ENCODE data around the gene LGR5. TPM values are rescaled to one million over a fixed set of nuclear protein-coding genes. Genes with fewer than 3 reads are reported as not detected.

LGR5 gene
- total RNA-seq, 2 experiments from 2014 or later = not detected

DNA sequence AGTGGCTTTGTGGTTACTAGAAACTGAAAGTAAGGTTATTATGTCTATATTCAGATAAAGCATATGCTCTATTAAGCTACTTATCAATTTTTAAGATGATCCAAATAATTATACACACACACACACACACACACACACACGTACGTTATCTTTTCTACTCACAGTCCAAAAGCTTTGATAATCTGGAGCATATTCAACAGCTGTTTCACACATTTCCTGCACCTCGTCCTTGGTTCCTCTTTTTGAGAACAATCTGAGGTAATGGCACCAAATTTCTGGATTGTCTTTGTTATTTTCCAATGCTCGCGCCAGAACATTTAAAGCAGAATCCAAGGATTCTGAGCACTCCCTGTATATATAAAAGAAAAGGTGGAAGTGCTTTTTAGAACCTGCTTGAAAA lies 186.5 kb downstream of the LGR5 start:
- intact Hi-C loops (cut with DNase I, micrococcal nuclease) = no loop called here
- Histone ChIP-seq H3K4me3 (ENCODE audit: low read length) (no peak overlapping the region), H3K36me3 (ENCODE audit: insufficient read depth, low read length) (peaks cover 97% of the 10 kb centered on the region), H3K9me3 (ENCODE audit: control insufficient read depth in 1 of 2, insufficient read depth in 1 of 2, low read length in 2 of 2) (no peaks in the 10 kb centered on the region), H3K27me3 (ENCODE audit: control insufficient read depth in 1 of 2, insufficient read depth in 2 of 2, low read length in 2 of 2) (no peaks in the 10 kb centered on the region), H3K27ac (ENCODE audit: low read depth in 1 of 2, low read length in 2 of 2) (no peak overlapping the region), H3K4me1 (ENCODE audit: insufficient read depth, low read length) (no peaks in the 10 kb centered on the region)
- peaks cover 97% of the 10 kb centered on the region for H3K36me3 Mint-ChIP-seq (ENCODE audit: low read depth)
- no peak overlapping the region for H3K4me3 Mint-ChIP-seq
- ChIA-PET CTCF (interaction anchor here (1.1 kb wide), 1 partner anchor 44 kb away, joined by 3 read pairs; no protein-coding TSS in a partner anchor), POLR2A (interaction anchor here (3.0 kb wide), 1 partner anchor 38 kb away, joined by 16 read pairs; the partner anchor contains the start of genes THAP2 and ZFC3H1)
- no peaks in the 10 kb centered on the region for H3K27me3 Mint-ChIP-seq
- peaks cover 28% of the 10 kb centered on the region for H3K4me1 Mint-ChIP-seq (ENCODE audit: low read depth)
- TF ChIP-seq, protein P1, sequence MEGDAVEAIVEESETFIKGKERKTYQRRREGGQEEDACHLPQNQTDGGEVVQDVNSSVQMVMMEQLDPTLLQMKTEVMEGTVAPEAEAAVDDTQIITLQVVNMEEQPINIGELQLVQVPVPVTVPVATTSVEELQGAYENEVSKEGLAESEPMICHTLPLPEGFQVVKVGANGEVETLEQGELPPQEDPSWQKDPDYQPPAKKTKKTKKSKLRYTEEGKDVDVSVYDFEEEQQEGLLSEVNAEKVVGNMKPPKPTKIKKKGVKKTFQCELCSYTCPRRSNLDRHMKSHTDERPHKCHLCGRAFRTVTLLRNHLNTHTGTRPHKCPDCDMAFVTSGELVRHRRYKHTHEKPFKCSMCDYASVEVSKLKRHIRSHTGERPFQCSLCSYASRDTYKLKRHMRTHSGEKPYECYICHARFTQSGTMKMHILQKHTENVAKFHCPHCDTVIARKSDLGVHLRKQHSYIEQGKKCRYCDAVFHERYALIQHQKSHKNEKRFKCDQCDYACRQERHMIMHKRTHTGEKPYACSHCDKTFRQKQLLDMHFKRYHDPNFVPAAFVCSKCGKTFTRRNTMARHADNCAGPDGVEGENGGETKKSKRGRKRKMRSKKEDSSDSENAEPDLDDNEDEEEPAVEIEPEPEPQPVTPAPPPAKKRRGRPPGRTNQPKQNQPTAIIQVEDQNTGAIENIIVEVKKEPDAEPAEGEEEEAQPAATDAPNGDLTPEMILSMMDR (IDR thresholded peaks at IDR 0.05) = no peak
- peak overlapping the region; percentile 34 for H3K27ac Mint-ChIP-seq
- ATAC-seq (ENCODE audit: poor library complexity) = no peak
- peak in 2 of 14 experiments; percentile 3 to 9 for DNase-seq
- no peaks in the 10 kb centered on the region for H3K9me3 Mint-ChIP-seq

DNA sequence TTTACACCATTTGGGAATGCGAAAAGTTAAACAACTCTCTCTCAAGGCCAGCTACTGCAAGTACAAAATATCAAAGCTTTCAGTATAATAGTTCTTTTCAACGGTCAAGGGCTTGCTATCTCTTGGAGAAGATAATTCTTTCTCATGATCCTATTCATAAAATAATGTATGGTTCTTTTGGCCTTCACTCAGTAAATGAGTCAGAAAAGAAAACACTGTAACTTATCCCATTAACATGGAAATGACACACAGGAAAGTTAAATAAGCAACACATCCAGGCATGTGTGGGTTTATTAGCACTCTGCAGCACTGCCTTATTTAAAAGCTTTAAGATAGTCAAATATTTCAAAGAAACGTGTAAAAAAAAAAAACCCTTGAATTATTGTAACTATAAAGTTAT lies 187.2 kb downstream of the LGR5 start:
- Histone ChIP-seq H3K9me3 (ENCODE audit: control insufficient read depth in 1 of 2, insufficient read depth in 1 of 2, low read length in 2 of 2) (no peaks in the 10 kb centered on the region), H3K27ac (ENCODE audit: low read depth in 1 of 2, low read length in 2 of 2) (no peak overlapping the region), H3K4me3 (ENCODE audit: low read length) (no peak overlapping the region), H3K36me3 (ENCODE audit: insufficient read depth, low read length) (peaks cover 98% of the 10 kb centered on the region), H3K27me3 (ENCODE audit: control insufficient read depth in 1 of 2, insufficient read depth in 2 of 2, low read length in 2 of 2) (no peaks in the 10 kb centered on the region), H3K4me1 (ENCODE audit: insufficient read depth, low read length) (no peaks in the 10 kb centered on the region)
- ChIA-PET CTCF (interaction anchor here (1.1 to 1.6 kb wide), 2 partner anchors 10 to 43 kb away, joined by 3 to 6 read pairs; no protein-coding TSS in a partner anchor), POLR2A (interaction anchor here (3.0 kb wide), 1 partner anchor 37 kb away, joined by 16 read pairs; the partner anchor contains the start of genes THAP2 and ZFC3H1)
- intact Hi-C loops (cut with DNase I, micrococcal nuclease) = no loop called here
- Mint-ChIP-seq H3K4me3 (no peak overlapping the region), H3K36me3 (ENCODE audit: low read depth) (peaks cover 97% of the 10 kb centered on the region), H3K27ac (peak overlapping the region; percentile 34), H3K27me3 (no peaks in the 10 kb centered on the region), H3K9me3 (no peaks in the 10 kb centered on the region), H3K4me1 (ENCODE audit: low read depth) (peaks cover 25% of the 10 kb centered on the region)
- ATAC-seq (ENCODE audit: poor library complexity) (no peak), DNase-seq (no peak)
- TF ChIP-seq, protein P1 (IDR thresholded peaks at IDR 0.05) = no peak

DNA sequence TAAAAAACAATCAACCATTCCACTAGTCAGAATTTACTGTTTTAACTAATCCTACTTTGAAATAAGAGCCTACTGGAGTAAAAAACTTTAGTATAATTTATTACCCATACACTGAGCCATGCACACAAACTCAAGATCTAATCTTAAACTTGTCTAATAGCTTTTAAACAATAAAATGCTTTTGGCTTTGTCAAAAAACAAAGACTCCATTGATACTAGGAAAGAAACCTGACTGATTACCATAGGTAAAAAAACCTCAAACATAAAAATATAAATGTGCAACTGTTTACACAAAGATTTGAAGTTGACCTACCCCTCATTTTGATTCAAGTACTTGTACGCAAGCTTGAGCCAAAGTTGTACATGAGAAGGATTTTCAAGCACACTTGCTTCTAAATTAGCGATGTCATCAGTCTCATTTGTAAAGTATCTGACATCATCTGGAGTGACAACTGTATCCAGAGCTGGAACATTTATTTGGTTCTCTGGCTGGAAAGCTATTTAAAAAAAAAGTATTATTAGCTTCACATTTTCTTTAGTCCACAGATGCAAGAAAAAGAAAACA lies 187.9 kb downstream of the LGR5 start:
- Histone ChIP-seq H3K27me3 (ENCODE audit: control insufficient read depth in 1 of 2, insufficient read depth in 2 of 2, low read length in 2 of 2) (no peaks in the 10 kb centered on the region), H3K9me3 (ENCODE audit: control insufficient read depth in 1 of 2, insufficient read depth in 1 of 2, low read length in 2 of 2) (no peaks in the 10 kb centered on the region), H3K4me1 (ENCODE audit: insufficient read depth, low read length) (no peaks in the 10 kb centered on the region), H3K27ac (ENCODE audit: low read depth in 1 of 2, low read length in 2 of 2) (no peak overlapping the region), H3K4me3 (ENCODE audit: low read length) (no peak overlapping the region), H3K36me3 (ENCODE audit: insufficient read depth, low read length) (peaks cover 98% of the 10 kb centered on the region)
- DNase-seq (no peak), ATAC-seq (ENCODE audit: poor library complexity) (no peak)
- peaks cover 97% of the 10 kb centered on the region for H3K36me3 Mint-ChIP-seq (ENCODE audit: low read depth)
- peaks cover 20% of the 10 kb centered on the region for H3K4me1 Mint-ChIP-seq (ENCODE audit: low read depth)
- intact Hi-C loops (cut with DNase I, micrococcal nuclease) = no loop called here
- TF ChIP-seq, protein P1 (IDR thresholded peaks at IDR 0.05) = no peak
- POLR2A ChIA-PET = interaction anchor here (0.5 to 3.0 kb wide), 2 partner anchors 36 to 229 kb away, joined by 3 to 16 read pairs; partner anchors contain the start of genes THAP2 and ZFC3H1
- CTCF ChIA-PET = interaction anchor here (1.6 kb wide), 1 partner anchor 9 kb away, joined by 6 read pairs; no protein-coding TSS in a partner anchor
- H3K4me3 Mint-ChIP-seq = no peak overlapping the region
- H3K27ac Mint-ChIP-seq = no peak overlapping the region
- H3K9me3 Mint-ChIP-seq = no peaks in the 10 kb centered on the region
- no peaks in the 10 kb centered on the region for H3K27me3 Mint-ChIP-seq

Other genes starting within 250 kb of the LGR5 start
- gene ZFC3H1, start 224.1 kb downstream of the LGR5 start, total RNA-seq = 100 to 1,000 TPM; 131 to 135 TPM
- gene THAP2, start 224.5 kb downstream of the LGR5 start, total RNA-seq = 10 to 100 TPM; 12.1 to 12.6 TPM
- 10 to 100 TPM in 1 of 2 experiments, 1 to 10 TPM in 1; 8.9 to 11.6 TPM for gene TMEM19, start 246.3 kb downstream of the LGR5 start, total RNA-seq

Data from CD4-positive, alpha-beta T cell (primary cell).